Glomerular endothelial cell (primary cell): Measurements from ENCODE around the gene PIM1. TPM values are rescaled to one million over a fixed set of nuclear protein-coding genes. Genes with fewer than 3 reads are reported as not detected.
"Not testable (repeated sequence)": the region's sequence is repeated elsewhere in the genome, so short reads cannot be mapped to it uniquely, and the experiment has no call there.

Experiments used
- DNase-seq: peaks from one replicate; pipeline ENCODE4 v3.0.0-alpha.2; 2011; ENCODE audit warnings: low read depth, low spot score; ENCODE audit errors: extremely low read depth
- total RNA-seq: library from RNA; depleted of rRNA; stranded (reverse); fragments of >200 nt; gene quantifications from 2 replicates; pipeline ENCODE4 v1.2.3, GENCODE V29; 2015

The PIM1 gene
- total RNA-seq, 1 donor from 2014 or later, result 3.6 TPM

DNA sequence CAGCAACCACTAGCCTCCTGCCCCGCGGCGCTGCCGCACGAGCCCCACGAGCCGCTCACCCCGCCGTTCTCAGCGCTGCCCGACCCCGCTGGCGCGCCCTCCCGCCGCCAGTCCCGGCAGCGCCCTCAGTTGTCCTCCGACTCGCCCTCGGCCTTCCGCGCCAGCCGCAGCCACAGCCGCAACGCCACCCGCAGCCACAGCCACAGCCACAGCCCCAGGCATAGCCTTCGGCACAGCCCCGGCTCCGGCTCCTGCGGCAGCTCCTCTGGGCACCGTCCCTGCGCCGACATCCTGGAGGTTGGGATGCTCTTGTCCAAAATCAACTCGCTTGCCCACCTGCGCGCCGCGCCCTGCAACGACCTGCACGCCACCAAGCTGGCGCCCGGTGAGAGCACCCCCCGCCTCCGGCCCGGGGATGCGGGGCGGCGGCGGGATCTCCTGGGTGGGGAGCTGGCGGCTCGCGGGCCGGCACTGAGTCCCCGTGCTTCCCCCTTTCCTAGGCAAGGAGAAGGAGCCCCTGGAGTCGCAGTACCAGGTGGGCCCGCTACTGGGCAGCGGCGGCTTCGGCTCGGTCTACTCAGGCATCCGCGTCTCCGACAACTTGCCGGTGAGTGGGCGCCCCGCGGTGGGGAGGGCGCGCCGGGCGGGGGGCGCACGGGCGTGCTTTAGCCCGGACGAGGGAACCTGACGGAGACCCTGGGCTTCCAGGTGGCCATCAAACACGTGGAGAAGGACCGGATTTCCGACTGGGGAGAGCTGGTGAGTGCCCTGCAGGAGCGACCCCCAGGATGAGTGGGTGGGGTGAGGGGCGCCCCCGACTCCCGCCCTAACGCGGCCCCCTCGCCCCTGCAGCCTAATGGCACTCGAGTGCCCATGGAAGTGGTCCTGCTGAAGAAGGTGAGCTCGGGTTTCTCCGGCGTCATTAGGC, 585 bp downstream of the PIM1 start:
- DNase-seq, result no peak

- no peak for DNase-seq
These were observed 1.4 kb downstream of the PIM1 start for GRCh38 chr6:37171201-37171969.

DNA sequence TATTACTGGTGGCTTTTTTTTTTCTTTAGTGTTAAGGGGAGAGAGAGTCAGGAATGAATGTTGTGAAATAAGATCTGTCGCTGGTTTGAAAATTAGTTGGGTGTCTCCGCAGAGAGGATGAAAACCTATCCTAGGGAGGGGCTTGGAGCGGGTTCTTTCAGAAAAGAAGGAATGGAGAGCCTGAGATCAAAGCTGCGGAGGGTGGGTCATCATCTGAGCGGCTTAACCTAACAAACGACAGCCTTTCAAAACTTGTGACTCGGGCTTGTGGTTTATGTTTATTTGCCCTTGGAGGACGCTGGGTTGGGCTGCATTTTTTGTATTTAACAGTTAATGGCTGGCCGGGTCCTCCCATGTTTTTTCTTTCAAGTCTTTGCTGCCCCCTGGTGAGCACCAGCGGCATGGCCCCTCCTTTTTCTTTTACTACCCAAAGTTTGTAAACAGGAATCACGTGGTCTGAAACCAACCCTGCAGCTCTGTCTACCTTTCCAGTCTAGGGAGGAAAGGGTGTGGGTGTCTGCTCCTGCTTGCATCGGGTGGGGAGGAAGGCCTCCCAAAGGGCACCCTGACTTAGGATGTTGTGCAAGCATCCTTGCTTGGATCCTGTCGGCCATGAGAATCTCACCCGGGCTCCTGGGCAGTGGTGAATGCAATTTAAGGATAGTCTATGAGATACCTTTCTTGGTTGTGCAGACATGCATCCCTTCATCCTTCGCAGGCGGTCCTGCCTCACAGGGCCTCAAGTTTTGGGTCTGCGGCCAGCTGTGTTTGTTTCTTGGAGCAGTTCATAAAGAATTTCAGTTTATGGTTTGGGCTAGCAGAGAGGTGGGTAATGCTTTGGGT, 2.2 kb downstream of the PIM1 start:
- DNase-seq, result peak; percentile 66

DNA sequence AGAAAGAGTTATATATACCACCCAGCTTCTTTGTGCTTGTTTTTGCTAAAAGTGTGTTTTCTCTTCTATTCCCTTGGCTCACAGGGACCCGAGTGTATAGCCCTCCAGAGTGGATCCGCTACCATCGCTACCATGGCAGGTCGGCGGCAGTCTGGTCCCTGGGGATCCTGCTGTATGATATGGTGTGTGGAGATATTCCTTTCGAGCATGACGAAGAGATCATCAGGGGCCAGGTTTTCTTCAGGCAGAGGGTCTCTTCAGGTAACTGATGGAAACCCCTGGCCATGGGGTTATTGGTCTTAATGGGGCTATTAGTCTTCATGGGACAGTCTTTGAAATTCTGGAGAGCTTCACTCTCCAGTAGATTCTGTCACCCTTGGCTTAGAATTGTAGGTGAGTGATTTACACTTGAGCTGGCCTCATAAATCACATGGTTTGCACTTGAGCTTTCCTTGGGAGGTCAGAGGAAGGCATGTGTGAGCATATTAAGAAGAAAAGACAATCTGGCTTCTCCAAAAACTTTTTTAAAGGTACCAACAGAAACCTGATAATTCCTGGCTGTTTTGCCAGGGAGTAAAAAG, 3.0 kb downstream of the PIM1 start:
- DNase-seq, result no peak

- no peak for DNase-seq
These were observed 3.7 kb downstream of the PIM1 start for GRCh38 chr6:37173493-37174195.

DNA sequence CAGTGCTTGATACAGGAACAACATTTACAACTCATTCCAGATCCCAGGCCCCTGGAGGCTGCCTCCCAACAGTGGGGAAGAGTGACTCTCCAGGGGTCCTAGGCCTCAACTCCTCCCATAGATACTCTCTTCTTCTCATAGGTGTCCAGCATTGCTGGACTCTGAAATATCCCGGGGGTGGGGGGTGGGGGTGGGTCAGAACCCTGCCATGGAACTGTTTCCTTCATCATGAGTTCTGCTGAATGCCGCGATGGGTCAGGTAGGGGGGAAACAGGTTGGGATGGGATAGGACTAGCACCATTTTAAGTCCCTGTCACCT, 4.2 kb downstream of the PIM1 start:
- no peak for DNase-seq

DNA sequence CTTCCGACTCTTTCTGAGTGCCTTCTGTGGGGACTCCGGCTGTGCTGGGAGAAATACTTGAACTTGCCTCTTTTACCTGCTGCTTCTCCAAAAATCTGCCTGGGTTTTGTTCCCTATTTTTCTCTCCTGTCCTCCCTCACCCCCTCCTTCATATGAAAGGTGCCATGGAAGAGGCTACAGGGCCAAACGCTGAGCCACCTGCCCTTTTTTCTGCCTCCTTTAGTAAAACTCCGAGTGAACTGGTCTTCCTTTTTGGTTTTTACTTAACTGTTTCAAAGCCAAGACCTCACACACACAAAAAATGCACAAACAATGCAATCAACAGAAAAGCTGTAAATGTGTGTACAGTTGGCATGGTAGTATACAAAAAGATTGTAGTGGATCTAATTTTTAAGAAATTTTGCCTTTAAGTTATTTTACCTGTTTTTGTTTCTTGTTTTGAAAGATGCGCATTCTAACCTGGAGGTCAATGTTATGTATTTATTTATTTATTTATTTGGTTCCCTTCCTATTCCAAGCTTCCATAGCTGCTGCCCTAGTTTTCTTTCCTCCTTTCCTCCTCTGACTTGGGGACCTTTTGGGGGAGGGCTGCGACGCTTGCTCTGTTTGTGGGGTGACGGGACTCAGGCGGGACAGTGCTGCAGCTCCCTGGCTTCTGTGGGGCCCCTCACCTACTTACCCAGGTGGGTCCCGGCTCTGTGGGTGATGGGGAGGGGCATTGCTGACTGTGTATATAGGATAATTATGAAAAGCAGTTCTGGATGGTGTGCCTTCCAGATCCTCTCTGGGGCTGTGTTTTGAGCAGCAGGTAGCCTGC, 4.8 kb downstream of the PIM1 start:
- no peak for DNase-seq

DNA sequence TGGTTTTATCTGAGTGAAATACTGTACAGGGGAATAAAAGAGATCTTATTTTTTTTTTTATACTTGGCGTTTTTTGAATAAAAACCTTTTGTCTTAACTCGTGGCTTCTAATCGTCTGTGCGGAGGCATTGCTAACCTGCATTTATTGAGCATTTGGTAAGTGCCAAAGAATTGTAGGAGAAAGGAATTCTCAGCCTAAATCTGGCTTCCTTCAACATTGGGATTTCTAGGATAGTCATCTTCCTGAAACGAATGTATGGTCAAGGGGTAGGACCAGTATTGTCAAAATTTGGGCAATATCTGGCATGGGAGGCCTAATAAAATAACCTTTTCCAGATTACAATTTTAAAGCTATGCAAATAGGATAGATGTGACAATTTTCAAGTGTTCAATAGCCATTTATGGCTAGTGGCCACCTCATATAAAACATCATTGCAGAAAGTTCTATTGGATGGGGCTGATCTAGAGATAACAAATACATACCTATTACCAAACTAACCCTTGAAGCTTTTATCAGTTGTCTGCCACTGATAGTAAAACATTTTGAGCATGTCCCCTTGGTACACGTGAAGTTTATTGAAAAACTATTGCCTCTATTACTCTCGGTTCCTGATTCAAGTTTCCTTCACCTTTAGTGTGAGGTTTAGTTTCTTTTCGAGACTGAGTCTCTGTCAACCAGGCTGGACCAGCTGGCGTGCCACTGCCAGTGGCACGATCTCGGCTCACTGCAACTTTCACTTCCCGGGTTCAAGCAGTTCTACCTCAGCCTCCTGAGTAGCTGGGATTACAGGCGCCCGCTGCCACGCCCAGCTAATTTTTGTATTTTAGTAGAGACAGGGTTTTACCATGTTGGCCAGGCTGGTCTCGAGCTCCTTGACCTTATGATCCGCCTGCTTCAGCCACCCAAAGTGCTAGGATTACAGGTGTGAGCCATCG, 5.6 kb downstream of the PIM1 start:
- DNase-seq, result no peak

- DNase-seq, result no peak
These were observed 6.5 kb downstream of the PIM1 start for GRCh38 chr6:37176268-37177076.

DNA sequence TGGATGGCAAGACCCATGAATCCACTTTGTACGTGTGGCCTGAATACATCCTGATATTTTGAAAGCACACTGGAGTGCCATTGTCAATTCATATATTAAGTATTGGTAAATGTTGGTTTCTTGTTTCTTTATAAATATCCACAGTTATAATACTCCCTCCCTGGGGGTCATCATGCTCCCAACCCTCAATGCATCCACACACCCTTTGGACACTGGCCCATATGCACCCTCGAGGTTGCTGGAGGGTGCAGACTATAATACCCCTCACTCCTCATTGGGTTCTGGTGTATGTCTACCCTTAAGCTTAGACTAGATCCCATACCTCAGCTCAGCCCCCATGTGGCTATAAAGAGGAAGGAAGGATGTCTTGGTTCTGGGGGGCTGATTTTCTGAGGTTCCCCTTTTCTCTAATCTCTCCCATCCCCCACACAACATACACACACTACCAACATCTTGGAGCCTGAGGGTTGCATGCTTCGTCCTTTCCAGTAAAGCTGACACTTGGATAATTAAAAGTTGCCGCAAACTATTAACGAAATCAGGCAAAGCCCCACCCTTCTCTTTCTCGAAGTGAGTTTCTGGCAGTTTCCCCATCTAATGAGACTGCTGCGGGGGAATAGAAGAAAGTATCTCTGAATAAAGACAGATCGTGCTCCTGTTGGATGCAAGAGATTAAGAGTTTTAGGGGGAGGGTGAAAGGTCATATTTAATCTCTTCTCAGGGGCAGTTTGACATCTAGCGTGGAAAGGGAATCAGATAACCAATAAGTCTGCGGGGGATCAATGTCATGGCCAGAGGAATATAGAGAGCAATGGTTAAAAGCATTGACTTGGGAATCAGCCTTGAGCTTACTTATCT, 7.4 kb downstream of the PIM1 start:
- DNase-seq, result no peak

- no peak for DNase-seq
These were observed 8.1 kb downstream of the PIM1 start for GRCh38 chr6:37177935-37178517.

GRCh38 chr6:37180075-37180474, 10.1 kb downstream of the PIM1 start:
- DNase-seq, result no peak

DNA sequence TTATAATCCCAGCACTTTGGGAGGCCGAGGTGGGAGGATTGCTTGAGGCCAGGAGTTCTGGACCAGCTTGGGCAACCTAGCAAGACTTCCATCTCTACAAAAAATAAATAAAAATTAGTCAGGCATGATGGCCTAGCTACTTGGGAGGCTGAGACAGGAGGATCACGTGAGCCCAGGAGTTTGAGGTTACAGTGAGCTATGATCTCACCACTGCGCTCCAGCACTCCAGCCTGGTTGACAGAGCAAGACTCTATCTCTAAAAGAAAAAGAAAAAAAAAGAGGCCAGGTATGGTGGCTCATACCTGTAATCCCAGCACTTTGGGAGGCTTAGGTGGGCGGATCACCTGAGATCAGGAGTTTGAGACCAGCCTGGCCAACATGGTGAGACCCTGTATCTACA, 10.7 kb downstream of the PIM1 start:
- DNase-seq, result not testable (repeated sequence)

DNA sequence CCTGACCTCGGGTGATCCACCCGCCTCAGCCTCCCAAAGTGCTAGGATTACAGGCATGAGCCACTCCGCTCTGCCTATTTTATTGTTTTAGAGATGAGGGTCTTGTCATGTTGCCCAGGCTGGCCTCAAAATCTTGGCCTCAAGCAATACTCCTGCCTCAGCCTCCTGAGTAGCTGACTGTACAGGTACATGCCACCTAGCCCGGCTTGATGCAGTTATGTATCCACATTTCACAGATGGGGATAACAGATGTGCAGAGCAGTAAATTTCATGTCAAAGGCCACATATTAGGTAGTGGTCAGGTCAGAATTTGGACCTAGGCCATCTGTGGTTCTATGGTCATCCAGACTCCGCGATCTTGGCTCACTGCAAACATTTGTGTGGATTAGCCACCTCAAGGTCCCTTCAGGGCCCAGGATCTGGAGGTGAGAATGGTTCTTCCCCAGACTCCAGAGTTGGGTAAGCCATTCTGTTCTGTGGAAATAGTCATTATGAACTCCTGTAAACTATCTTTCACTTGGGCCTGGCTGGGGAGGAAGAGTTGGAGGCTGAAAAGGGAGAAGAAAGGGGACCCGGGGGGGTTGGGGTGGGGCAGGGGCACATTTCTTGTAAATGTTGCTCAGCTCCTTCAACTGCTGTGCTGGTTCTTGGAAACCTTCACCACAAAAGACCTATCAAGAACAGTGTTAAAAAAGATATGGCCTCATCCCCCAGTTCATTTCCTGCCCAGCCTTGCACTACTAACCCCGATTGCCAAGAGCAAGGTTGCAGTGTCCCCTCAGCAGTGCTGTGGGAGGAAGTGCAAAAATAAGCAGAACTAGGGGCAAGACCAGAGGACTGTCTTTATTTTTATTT, 13.0 kb downstream of the PIM1 start:
- DNase-seq, result no peak
